CD14-positive monocyte (primary cell): ENCODE results near the gene KCNN3. TPM values are rescaled to one million over a fixed set of nuclear protein-coding genes. Genes with fewer than 3 reads are reported as not detected.

Source experiments
- DNase-seq, 3 donors: peaks; one replicate each; pipeline ENCODE4 v3.0.0-alpha.2; 2011 to 2022
- H2AFZ ChIP-seq: 2 replicates; pipeline ENCODE4 v1.6.0; 2012; ENCODE audit warnings: mild to moderate bottlenecking, low read depth, low read length, inconsistent platforms; ENCODE audit not compliant: insufficient read depth, poor library complexity, severe bottlenecking
- H3K27ac ChIP-seq, 2 donors: 1 replicate in 1 of 2; 2 replicates in 1 of 2; pipeline ENCODE4 v1.5.1; 2012 to 2013; ENCODE audit warnings: low read length in 2 of 2, control low read depth in 1 of 2, inconsistent platforms in 1 of 2, low read depth in 1 of 2, mild to moderate bottlenecking in 1 of 2
- H3K27me3 ChIP-seq, 2 donors: one replicate each; pipeline versions ENCODE4 v1.6.0 to v1.6.1; 2011 to 2013; ENCODE audit warnings: low read length in 2 of 2; ENCODE audit not compliant: control insufficient read depth in 2 of 2, insufficient read depth in 2 of 2
- H3K36me3 ChIP-seq, 2 donors: replicated peaks in 1 of 2; 1 replicate in 1 of 2; 2 replicates in 1 of 2; pipeline versions ENCODE4 v1.5.1 to v1.6.1; 2012 to 2013; ENCODE audit warnings: low read length in 2 of 2, control low read depth in 1 of 2, inconsistent platforms in 1 of 2, mild to moderate bottlenecking in 1 of 2; ENCODE audit not compliant: insufficient read depth in 2 of 2, control insufficient read depth in 1 of 2
- H3K4me1 ChIP-seq, 2 donors: 1 replicate in 1 of 2; 2 replicates in 1 of 2; pipeline versions ENCODE4 v1.5.1 to v1.6.1; 2012 to 2013; ENCODE audit warnings: low read length in 2 of 2, control low read depth in 1 of 2, inconsistent platforms in 1 of 2, mild to moderate bottlenecking in 1 of 2, moderate library complexity in 1 of 2; ENCODE audit not compliant: insufficient read depth in 2 of 2, control insufficient read depth in 1 of 2
- H3K4me2 ChIP-seq: replicated peaks from 2 replicates; pipeline ENCODE3; 2012; ENCODE audit warnings: low read length, moderate library complexity, mild to moderate bottlenecking; ENCODE audit not compliant: poor library complexity, severe bottlenecking; ENCODE audit errors: extremely low read depth
- H3K4me3 ChIP-seq, 3 experiments: fragments of 200-600 bp in 1 of 3; sonication (generic) in 1 of 3; replicated peaks in 1 of 3; 1 replicate in 2 of 3; 2 replicates in 1 of 3; pipeline ENCODE4 v1.5.1; 2011 to 2013; ENCODE audit warnings: low read length in 3 of 3, mild to moderate bottlenecking in 3 of 3, control low read depth in 2 of 3, low read depth in 2 of 3, inconsistent platforms in 1 of 3, moderate library complexity in 1 of 3
- H3K79me2 ChIP-seq: 2 replicates; pipeline ENCODE4 v1.6.0; 2012; ENCODE audit warnings: mild to moderate bottlenecking, control low read depth, inconsistent platforms, low read length, moderate library complexity; ENCODE audit not compliant: insufficient read depth
- H3K9ac ChIP-seq: 2 replicates; pipeline ENCODE4 v1.6.0; 2017; ENCODE audit warnings: low read length, mild to moderate bottlenecking; ENCODE audit not compliant: insufficient read depth, poor library complexity, severe bottlenecking
- H3K9me3 ChIP-seq, 2 donors: replicated peaks in 1 of 2; 1 replicate in 1 of 2; 2 replicates in 1 of 2; pipeline versions ENCODE4 v1.5.1 to v1.6.1; 2012 to 2013; ENCODE audit warnings: low read length in 2 of 2, control low read depth in 1 of 2; ENCODE audit not compliant: control insufficient read depth in 1 of 2, insufficient read depth in 1 of 2
- H4K20me1 ChIP-seq: 2 replicates; pipeline ENCODE4 v1.6.0; 2012; ENCODE audit warnings: mild to moderate bottlenecking, low read length, control low read depth, moderate library complexity; ENCODE audit not compliant: insufficient read depth
- H3K27ac Mint-ChIP-seq, 7 donors: one replicate each; pipeline ENCODE4 v1.8.0; 2020; ENCODE audit warnings: mild to moderate bottlenecking in 7 of 7, mixed read lengths in 7 of 7, moderate library complexity in 6 of 7, inconsistent platforms in 2 of 7
- H3K27me3 Mint-ChIP-seq, 3 donors: one replicate each; pipeline ENCODE4 v1.8.0; 2021 to 2022; ENCODE audit warnings: low read depth in 3 of 3, mild to moderate bottlenecking in 3 of 3, mixed read lengths in 3 of 3, moderate library complexity in 3 of 3, inconsistent platforms in 1 of 3
- H3K36me3 Mint-ChIP-seq, 2 donors: one replicate each; pipeline ENCODE4 v1.8.0; 2020; ENCODE audit warnings: mixed read lengths in 2 of 2, inconsistent platforms in 1 of 2, mild to moderate bottlenecking in 1 of 2
- H3K4me1 Mint-ChIP-seq: one replicate; pipeline ENCODE4 v1.8.0; 2020; ENCODE audit warnings: mild to moderate bottlenecking, mixed read lengths
- H3K4me3 Mint-ChIP-seq, 2 donors: one replicate each; pipeline ENCODE4 v1.8.0; 2020; ENCODE audit warnings: mild to moderate bottlenecking in 2 of 2, mixed read lengths in 2 of 2, moderate library complexity in 1 of 2
- H3K9me3 Mint-ChIP-seq, 7 donors: one replicate each; pipeline ENCODE4 v1.8.0; 2020 to 2022; ENCODE audit warnings: mixed read lengths in 7 of 7, mild to moderate bottlenecking in 6 of 7, moderate library complexity in 6 of 7, inconsistent platforms in 2 of 7
- CTCF ChIP-seq: fragments of 200-600 bp; IDR thresholded peaks from one replicate; pipeline ENCODE4 v1.8.0; 2022; ENCODE audit warnings: antibody characterized with exemption, mild to moderate bottlenecking
- WGBS: methylation state at CpG from one replicate; pipeline ENCODE4 v1.1.5; 2013; ENCODE audit warnings: missing lambda C conversion rate; ENCODE audit not compliant: insufficient coverage; 5-methylcytosine and 5-hydroxymethylcytosine counted together
- intact Hi-C, 2 donors: fragments of 100-400 bp; cut with micrococcal nuclease; formaldehyde crosslinking; loops; one replicate each; pipeline versions ENCODE4 v1.15.0 to v1.15.1; 2023
- polyA plus RNA-seq, 3 donors: library from polyadenylated mRNA; depleted of rRNA in 1 of 3; unstranded in 2 of 3; stranded (reverse) in 1 of 3; fragments of 300-500 nt in 2 of 3; fragments of >200 nt in 1 of 3; fragmentation: Illumina TruSeq in 2 of 3; gene quantifications; 1 replicate in 2 of 3; 2 replicates in 1 of 3; pipeline ENCODE4 v1.2.3, GENCODE V29; 2012 to 2021

The KCNN3 gene
- polyA plus RNA-seq, 3 donors, result not detected

- H3K4me3 ChIP-seq, result no peak overlapping the region
- no peak for DNase-seq
- no peak overlapping the region for H2AFZ ChIP-seq
- H3K27me3 Mint-ChIP-seq, result peaks cover 0 to 6% (median 4%) of the 10 kb centered on the region in 3 donors
- TF ChIP-seq CTCF, result no peak
- peaks cover 0 to 5% of the 10 kb centered on the region in 2 donors for H3K27me3 ChIP-seq
- no peaks in the 10 kb centered on the region for H3K36me3 ChIP-seq
- H3K4me3 Mint-ChIP-seq, result no peak overlapping the region
- H3K9me3 Mint-ChIP-seq, result no peaks in the 10 kb centered on the region
- intact Hi-C loops, result no loop called here
- H3K4me2 ChIP-seq, result peak overlapping the region; percentile 10
- no peaks in the 10 kb centered on the region for H4K20me1 ChIP-seq
- H3K4me1 ChIP-seq, result peaks cover 50 to 59% of the 10 kb centered on the region in 2 donors
- H3K79me2 ChIP-seq, result no peaks in the 10 kb centered on the region
- peak overlapping the region; percentile 49 to 84 for H3K27ac ChIP-seq
- no peak overlapping the region for H3K9ac ChIP-seq
- H3K27ac Mint-ChIP-seq, result no peak overlapping the region
- H3K36me3 Mint-ChIP-seq, result peaks cover 0 to 2% of the 10 kb centered on the region in 2 donors
- 81% methylated on average over 4 of the region's 5 CpGs for WGBS
- peaks cover 18% of the 10 kb centered on the region for H3K4me1 Mint-ChIP-seq
- no peaks in the 10 kb centered on the region for H3K9me3 ChIP-seq
These were observed 154.7 kb downstream of the KCNN3 start for GRCh38 chr1:154715385-154715784.

- WGBS, result 50% methylated on average over 2 of the region's 3 CpGs
- no peaks in the 10 kb centered on the region for H3K9me3 Mint-ChIP-seq
- H3K79me2 ChIP-seq, result no peaks in the 10 kb centered on the region
- peaks cover 0 to 5% of the 10 kb centered on the region in 2 donors for H3K27me3 ChIP-seq
- peak overlapping the region; percentile 10 for H3K4me2 ChIP-seq
- peak overlapping the region in 1 of 3 experiments; percentile 0 for H3K4me3 ChIP-seq
- TF ChIP-seq CTCF, result no peak
- H3K27me3 Mint-ChIP-seq, result peaks cover 0 to 6% (median 4%) of the 10 kb centered on the region in 3 donors
- H3K9ac ChIP-seq, result no peak overlapping the region
- peak; percentile 72 to 84 (median 75) for DNase-seq
- no peaks in the 10 kb centered on the region for H4K20me1 ChIP-seq
- peaks cover 10% of the 10 kb centered on the region for H3K4me1 Mint-ChIP-seq
- H3K36me3 Mint-ChIP-seq, result peaks cover 0 to 2% of the 10 kb centered on the region in 2 donors
- H3K36me3 ChIP-seq, result no peaks in the 10 kb centered on the region
- H3K27ac Mint-ChIP-seq, result no peak overlapping the region
- no peak overlapping the region for H2AFZ ChIP-seq
- H3K4me1 ChIP-seq, result peaks cover 42 to 52% of the 10 kb centered on the region in 2 donors
- no peaks in the 10 kb centered on the region for H3K9me3 ChIP-seq
- no peak overlapping the region for H3K4me3 Mint-ChIP-seq
- H3K27ac ChIP-seq, result peak overlapping the region; percentile 49 to 84
- intact Hi-C loops, result no loop called here
These were observed 155.4 kb downstream of the KCNN3 start for GRCh38 chr1:154714638-154715037.
